ENCODE data around the gene NADK. TPM values are rescaled to one million over a fixed set of nuclear protein-coding genes. Genes with fewer than 3 reads are reported as not detected.

Gene NADK
- polyA plus RNA-seq, 1 donor (not counting 4 experiments of a cell fraction or from before 2014, with no cell fraction given) = 54.8 TPM

DNA sequence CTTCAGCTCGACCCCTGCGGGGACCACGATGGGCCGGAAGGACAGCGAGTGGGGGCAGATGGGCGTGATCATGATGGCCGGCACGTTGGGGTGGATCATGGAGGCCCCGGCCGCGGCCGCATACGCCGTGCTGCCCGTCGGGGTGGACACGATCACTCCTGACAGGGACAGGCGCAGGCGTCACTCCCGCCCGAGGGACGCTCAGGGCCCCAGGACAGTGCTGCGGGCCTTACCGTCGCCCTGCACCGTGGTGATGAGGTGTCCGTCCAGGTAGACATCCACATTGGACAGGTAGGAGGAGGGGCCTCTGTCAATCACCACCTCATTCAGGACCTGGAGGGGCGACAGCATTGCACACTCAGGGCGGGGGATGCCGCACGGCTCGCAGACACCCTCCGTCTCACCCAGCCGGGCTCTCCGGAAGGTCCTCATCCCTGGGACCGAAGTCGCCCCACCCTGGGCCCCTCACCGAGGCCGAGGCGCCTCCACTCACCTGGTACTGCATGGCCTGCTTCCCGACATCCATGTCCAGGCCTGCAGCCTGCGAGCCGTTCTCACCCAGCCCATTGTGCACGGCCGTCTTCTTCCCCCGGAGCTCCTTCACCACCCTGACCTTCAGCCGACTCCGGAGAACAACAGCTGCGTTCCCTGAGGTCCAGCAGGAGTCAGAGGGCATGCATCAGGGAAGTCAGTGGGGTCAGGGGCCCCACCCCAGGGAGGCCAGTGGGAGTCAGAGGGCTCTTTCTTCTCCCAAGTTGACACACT lies 24.0 kb downstream of the NADK start:
- FAIRE-seq = no peak
- peaks cover 19% of the 10 kb centered on the region for H3K79me2 ChIP-seq (ENCODE audit: control insufficient read depth, insufficient read depth, low read length)
- H3K27ac ChIP-seq (ENCODE audit: control insufficient read depth, insufficient read depth, low read length) = no peak overlapping the region
- TF ChIP-seq, protein P1, sequence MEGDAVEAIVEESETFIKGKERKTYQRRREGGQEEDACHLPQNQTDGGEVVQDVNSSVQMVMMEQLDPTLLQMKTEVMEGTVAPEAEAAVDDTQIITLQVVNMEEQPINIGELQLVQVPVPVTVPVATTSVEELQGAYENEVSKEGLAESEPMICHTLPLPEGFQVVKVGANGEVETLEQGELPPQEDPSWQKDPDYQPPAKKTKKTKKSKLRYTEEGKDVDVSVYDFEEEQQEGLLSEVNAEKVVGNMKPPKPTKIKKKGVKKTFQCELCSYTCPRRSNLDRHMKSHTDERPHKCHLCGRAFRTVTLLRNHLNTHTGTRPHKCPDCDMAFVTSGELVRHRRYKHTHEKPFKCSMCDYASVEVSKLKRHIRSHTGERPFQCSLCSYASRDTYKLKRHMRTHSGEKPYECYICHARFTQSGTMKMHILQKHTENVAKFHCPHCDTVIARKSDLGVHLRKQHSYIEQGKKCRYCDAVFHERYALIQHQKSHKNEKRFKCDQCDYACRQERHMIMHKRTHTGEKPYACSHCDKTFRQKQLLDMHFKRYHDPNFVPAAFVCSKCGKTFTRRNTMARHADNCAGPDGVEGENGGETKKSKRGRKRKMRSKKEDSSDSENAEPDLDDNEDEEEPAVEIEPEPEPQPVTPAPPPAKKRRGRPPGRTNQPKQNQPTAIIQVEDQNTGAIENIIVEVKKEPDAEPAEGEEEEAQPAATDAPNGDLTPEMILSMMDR (optimal IDR thresholded peaks at IDR 0.05 in 1 of 3, IDR thresholded peaks at IDR 0.05 in 1 of 3, conservative IDR thresholded peaks at IDR 0.05 in 1 of 3; ENCODE audit: extremely low read depth in 1 of 3, insufficient read depth in 2 of 3, low read length in 3 of 3) = no peak
- TF ChIP-seq EZH2 (IDR thresholded peaks at IDR 0.05; ENCODE audit: low read length) = no peak
- H3K9me3 ChIP-seq (ENCODE audit: control insufficient read depth, low read depth, low read length) = no peaks in the 10 kb centered on the region
- no peak overlapping the region for H2AFZ ChIP-seq (ENCODE audit: control insufficient read depth, low read length)
- dilution Hi-C loops (cut with MboI; ENCODE audit: extremely low pct_ligation_motif_present, low sequenced_read_pairs) = no loop called here
- DNase-seq (ENCODE audit: low read depth, low spot score) = no peak
- H3K4me3 ChIP-seq (ENCODE audit: control insufficient read depth in 2 of 3, extremely low read depth in 1 of 3, insufficient read depth in 2 of 3, low read depth in 1 of 3, low read length in 3 of 3) = no peak overlapping the region
- peaks cover 28 to 37% of the 10 kb centered on the region in 2 experiments for H3K36me3 ChIP-seq (ENCODE audit: control insufficient read depth in 2 of 2, extremely low read depth in 1 of 2, insufficient read depth in 2 of 2, low read length in 2 of 2)
- H3K4me2 ChIP-seq (ENCODE audit: control insufficient read depth, extremely low read depth, insufficient read depth, low read depth, low read length) = no peak overlapping the region
- H4K20me1 ChIP-seq (ENCODE audit: control insufficient read depth, extremely low read depth, insufficient read depth, low read length) = no peaks in the 10 kb centered on the region
- peaks cover 8% of the 10 kb centered on the region for H3K4me1 ChIP-seq (ENCODE audit: control insufficient read depth, extremely low read depth, insufficient read depth, low read length)
- no peaks in the 10 kb centered on the region for H3K9me1 ChIP-seq (ENCODE audit: control insufficient read depth, extremely low read depth, insufficient read depth, low read length)
- no peaks in the 10 kb centered on the region for H3K27me3 ChIP-seq (ENCODE audit: control insufficient read depth, extremely low read depth, insufficient read depth, low read length)
- H3K9ac ChIP-seq (ENCODE audit: control insufficient read depth, extremely low read depth, insufficient read depth, low read length) = no peak overlapping the region

DNA sequence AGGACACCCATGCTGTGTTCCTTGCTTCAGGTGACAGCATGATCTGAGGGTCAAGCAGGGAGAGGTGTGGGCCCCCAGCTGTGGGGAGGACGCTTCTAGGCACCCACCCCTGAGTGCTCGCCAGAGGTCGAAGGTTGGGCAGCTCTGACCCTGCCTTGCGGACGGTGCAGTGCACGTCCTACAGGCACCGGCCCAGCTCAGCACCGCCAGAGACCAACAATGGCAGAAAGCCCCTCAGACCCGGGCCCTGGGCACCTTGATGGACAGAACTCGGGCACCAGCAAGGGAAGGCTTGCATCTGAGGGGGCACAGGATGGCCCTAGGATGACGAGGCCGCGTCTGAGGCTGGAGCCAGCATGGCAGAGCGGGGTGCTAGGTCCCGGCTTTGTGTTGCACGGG lies 24.7 kb downstream of the NADK start:
- Histone ChIP-seq H3K9ac (ENCODE audit: control insufficient read depth, extremely low read depth, insufficient read depth, low read length) (no peak overlapping the region), H3K79me2 (ENCODE audit: control insufficient read depth, insufficient read depth, low read length) (peaks cover 13% of the 10 kb centered on the region), H3K4me2 (ENCODE audit: control insufficient read depth, extremely low read depth, insufficient read depth, low read depth, low read length) (no peak overlapping the region), H3K4me1 (ENCODE audit: control insufficient read depth, extremely low read depth, insufficient read depth, low read length) (peaks cover 3% of the 10 kb centered on the region), H3K9me1 (ENCODE audit: control insufficient read depth, extremely low read depth, insufficient read depth, low read length) (no peaks in the 10 kb centered on the region), H3K9me3 (ENCODE audit: control insufficient read depth, low read depth, low read length) (no peaks in the 10 kb centered on the region), H3K36me3 (ENCODE audit: control insufficient read depth in 2 of 2, extremely low read depth in 1 of 2, insufficient read depth in 2 of 2, low read length in 2 of 2) (peaks cover 28 to 37% of the 10 kb centered on the region in 2 experiments), H3K4me3 (ENCODE audit: control insufficient read depth in 2 of 3, extremely low read depth in 1 of 3, insufficient read depth in 2 of 3, low read depth in 1 of 3, low read length in 3 of 3) (no peak overlapping the region), H2AFZ (ENCODE audit: control insufficient read depth, low read length) (no peak overlapping the region), H3K27me3 (ENCODE audit: control insufficient read depth, extremely low read depth, insufficient read depth, low read length) (no peaks in the 10 kb centered on the region), H3K27ac (ENCODE audit: control insufficient read depth, insufficient read depth, low read length) (no peak overlapping the region), H4K20me1 (ENCODE audit: control insufficient read depth, extremely low read depth, insufficient read depth, low read length) (no peaks in the 10 kb centered on the region)
- no peak for FAIRE-seq
- dilution Hi-C loops (cut with MboI; ENCODE audit: extremely low pct_ligation_motif_present, low sequenced_read_pairs) = no loop called here
- TF ChIP-seq, protein P1 (optimal IDR thresholded peaks at IDR 0.05 in 1 of 3, IDR thresholded peaks at IDR 0.05 in 1 of 3, conservative IDR thresholded peaks at IDR 0.05 in 1 of 3; ENCODE audit: extremely low read depth in 1 of 3, insufficient read depth in 2 of 3, low read length in 3 of 3) = no peak
- DNase-seq (ENCODE audit: low read depth, low spot score) = no peak
